ELR (cell line): ENCODE results near the gene PPP2R5C.
A peak's percentile ranks its signal among the peaks of the same experiment; 100 is the strongest.

Experiments used
- DNase-seq: peaks from one replicate; pipeline ENCODE4 v3.0.0-alpha.2; 2015; ENCODE audit warnings: low read depth

The PPP2R5C gene

GRCh38 chr14:101755591-101756324 lies 5.8 kb upstream of the PPP2R5C start:
- DNase-seq, result no peak

GRCh38 chr14:101757064-101757838 lies 4.3 kb upstream of the PPP2R5C start:
- DNase-seq, result no peak

DNA sequence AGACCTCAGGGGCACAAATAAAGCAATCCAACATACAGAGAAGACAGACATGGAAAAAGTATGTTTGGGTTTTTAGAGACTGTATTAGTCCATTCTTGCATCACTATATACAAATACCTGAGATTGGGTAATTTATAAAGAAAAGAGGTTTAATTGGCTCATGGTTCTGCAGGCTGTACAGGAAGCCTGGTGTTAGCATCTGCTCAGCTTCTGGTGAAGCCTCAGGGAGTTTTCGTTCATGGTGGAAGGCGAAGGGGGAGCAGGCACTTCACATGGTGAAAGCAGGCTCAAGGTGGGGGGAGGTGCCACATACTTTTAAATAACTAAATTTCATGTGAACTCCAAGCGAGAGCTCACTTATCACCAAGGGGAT lies 3.7 kb upstream of the PPP2R5C start:
- no peak for DNase-seq

GRCh38 chr14:101758913-101759593 lies 2.5 kb upstream of the PPP2R5C start:
- no peak for DNase-seq

GRCh38 chr14:101760138-101761011 lies 1.1 kb upstream of the PPP2R5C start:
- peak; percentile 98 for DNase-seq

GRCh38 chr14:101761881-101762529 lies 496 bp downstream of the PPP2R5C start:
- DNase-seq, result peak; percentile 40

- DNase-seq, result no peak
Observed at GRCh38 chr14:101762530-101763101, 1.1 kb downstream of the PPP2R5C start.

DNA sequence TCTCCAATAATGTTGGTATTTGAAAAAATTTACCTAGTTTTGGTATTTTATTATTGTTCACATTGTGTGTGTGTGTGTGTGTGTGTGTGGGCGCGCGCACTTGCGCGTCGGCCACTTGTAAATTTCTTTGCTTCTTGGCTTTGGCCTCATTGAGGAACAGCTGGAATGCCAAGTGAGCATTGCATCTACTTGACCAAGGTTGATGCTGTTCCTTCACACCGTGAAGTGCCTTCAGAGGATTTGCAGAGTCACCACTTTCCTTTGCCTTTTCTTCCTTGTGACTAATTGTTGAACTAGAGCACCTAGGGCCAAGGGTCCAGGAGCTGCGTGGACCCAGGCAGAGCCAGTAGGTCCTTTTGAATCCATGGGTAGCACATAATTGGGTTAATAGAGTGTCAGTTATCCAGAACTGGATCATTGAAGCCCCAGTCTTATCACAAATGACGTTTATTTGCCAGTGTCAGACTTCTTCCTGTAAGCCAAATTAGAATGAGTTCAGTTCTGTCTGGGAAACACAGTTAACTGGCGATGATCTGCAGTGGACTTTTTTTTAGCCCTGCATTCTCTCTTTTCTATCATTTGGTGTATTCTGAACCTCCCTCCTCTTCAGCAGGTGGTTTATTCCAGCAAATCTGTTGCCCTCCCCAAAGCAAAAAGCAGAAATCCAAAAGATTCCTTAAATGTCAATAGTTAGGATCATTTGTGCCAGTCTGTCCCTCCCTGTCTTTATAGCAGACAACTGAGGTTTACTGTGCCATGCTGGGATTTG lies 2.6 kb downstream of the PPP2R5C start:
- DNase-seq, result no peak

DNA sequence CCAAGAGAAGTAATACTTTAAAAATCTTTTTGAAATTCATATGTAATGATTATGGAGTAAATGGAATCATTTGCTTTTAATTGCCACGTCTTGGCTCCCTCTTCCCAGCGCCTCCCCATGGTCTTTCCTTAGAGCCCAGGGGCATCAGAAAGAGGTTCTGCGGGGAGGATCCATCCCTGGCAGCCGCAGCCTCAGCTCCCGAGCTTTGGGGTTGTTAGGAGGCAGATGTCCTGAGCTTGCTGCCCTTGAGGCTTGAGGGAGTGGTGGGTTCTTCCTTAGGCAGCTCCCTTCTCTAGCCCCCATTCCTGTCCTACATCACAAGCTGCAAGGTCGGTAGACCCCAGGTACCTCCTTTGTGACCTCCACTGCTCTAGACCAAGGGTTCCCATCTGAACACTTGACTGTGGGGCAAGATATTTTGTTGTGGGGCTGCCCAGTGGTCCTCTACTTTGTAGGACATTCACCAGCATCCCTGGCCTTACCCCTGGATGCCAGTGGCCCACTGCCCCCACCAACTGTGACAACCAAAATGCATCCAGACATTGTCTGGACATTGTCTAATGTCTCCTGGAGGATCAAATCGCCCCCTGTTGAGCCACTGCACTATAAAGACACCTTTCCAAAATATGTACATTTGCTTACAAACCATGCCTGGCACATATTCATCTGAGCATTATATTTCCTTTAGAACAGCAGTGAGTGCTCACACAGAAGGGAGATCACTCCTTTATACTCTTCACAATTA lies 6.3 kb downstream of the PPP2R5C start:
- DNase-seq, result no peak

- DNase-seq, result no peak
Observed at GRCh38 chr14:101770183-101770582, 8.7 kb downstream of the PPP2R5C start.

GRCh38 chr14:101772770-101773169 lies 11.3 kb downstream of the PPP2R5C start:
- DNase-seq, result peak; percentile 23

GRCh38 chr14:101773378-101773777 lies 11.9 kb downstream of the PPP2R5C start:
- no peak for DNase-seq

DNA sequence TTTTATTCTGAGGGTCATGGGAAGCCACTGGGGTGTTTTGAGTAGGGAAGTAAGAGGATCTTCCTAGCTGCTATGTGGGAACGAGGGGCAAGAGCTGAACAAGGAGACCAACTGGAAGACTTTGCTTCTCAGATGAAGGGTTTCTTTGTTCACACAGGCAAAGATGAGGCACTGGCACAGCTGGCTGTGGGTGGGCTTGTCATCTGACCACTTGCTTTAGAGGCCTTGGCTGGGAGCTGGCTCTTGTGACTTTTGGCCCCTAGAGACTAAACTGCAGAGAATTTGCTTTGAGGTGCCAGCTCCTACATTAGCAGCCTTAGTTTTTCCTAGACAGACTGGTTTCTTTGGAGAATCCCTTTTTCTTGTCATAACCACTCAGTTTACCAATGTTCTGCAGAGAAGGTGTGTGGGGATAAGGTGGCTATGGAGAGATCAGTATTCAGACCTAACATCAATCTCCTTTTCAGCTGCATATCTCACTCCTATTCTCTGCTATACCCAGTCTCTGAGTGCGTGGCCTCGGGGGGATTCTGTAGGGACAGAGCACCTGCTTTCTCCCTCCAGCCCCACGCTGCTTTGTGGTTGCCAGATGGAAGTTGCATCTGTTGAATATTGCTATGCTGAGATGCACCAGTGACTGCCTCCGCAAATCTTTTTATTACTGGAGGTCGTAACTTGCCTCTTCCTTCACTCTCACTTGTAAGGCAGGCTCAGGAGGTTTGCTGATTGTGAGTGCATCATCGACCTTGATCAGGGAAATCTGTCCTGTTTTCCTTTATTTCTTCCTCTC lies 12.7 kb downstream of the PPP2R5C start:
- DNase-seq, result no peak

DNA sequence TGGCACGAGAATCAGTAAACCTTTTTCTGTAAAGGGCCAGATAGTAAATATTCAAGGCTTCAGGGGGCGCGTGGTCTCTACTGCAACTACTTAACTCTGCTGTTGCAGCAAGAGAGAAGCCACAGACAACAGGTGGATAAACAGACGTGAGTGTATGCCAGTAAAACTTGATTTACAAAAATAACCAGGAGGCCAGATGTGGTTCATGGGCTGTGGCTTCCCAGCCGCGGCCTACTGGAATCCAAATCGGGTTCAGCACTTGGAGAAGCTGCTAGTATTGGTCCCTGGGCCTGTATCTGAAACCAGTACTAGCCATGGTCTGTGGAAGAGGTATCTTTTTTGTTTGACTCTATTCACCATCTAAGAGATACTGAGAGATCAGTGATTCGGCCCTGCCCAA lies 13.3 kb downstream of the PPP2R5C start:
- no peak for DNase-seq

- no peak for DNase-seq
Observed at GRCh38 chr14:101775826-101776225, 14.3 kb downstream of the PPP2R5C start.

- DNase-seq, result no peak
Observed at GRCh38 chr14:101776344-101776743, 14.8 kb downstream of the PPP2R5C start.

DNA sequence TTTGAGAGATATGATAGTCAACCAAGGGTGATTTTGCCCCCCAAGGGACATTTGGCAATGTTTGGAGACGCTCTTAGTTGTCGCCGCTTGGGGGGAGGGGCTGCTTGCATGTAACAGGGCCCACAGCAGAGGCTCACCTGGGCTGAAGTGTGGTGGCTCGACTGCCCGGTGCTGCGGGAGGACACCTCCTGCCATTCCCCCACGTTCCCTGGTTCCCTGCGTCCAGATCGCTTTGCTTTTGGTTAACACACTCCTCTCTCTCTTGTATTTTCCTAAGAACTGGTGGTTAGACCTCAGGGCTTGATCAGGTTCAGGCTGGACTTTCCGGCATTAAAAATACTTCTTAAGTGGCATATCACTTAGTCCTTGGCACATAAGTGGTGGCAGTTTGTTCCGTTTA lies 18.9 kb downstream of the PPP2R5C start:
- no peak for DNase-seq

DNA sequence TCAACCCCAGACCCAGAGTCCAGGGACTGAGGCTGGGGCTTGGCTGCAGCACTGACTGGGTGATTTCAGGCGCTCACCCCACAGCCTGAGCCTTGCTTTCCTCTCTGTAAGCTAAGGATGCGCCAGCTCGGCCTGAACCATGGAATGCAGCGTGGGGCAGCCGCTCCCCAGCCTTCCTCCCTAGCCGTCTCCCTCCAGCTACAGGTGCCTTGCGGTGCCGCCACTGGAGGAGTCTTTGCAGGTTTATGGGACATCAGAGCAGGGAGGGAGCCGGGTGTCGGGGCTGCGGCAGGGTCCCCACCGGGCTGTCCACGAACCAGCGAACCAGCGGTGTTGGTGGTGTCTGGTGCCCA lies 19.4 kb downstream of the PPP2R5C start:
- DNase-seq, result no peak
